HCT116 (cell line): ENCODE measurements around the gene PRKCZ. TPM values are rescaled to one million over a fixed set of nuclear protein-coding genes. Genes with fewer than 3 reads are reported as not detected.

Experiments
- ATAC-seq: fragments of 200-7000 bp; cut with Tn5 transposase; 2 replicates; pipeline ENCODE4 v1.9.1; 2020; ENCODE audit warnings: mild to moderate bottlenecking, moderate library complexity
- BruUV-seq: library from RNA; stranded (reverse); fragments of 400-500 nt; replicated peaks from 2 replicates; lab custom pipeline; 2021; lab: Mats Ljungman, UMichigan
- CTCF ChIA-PET: fragments of 300-600 bp; sonication (Branson Sonifier 250); formaldehyde crosslinking; loops from one replicate; lab custom pipeline; 2021; ENCODE audit warnings: antibody characterized with exemption; lab: Charles Lee
- POLR2A ChIA-PET: fragments of 300-600, 350-600 bp; sonication (Branson Sonifier 250); formaldehyde crosslinking; loops from one replicate; lab custom pipeline; 2021; ENCODE audit warnings: antibody characterized with exemption; lab: Charles Lee
- RAD21 ChIA-PET, 2 experiments: fragments of 300-600 bp; sonication (Branson Sonifier 250); formaldehyde crosslinking; loops; one replicate each; lab custom pipeline; 2023; ENCODE audit warnings: low total read pairs in 2 of 2; ENCODE audit not compliant: uncharacterized antibody in 2 of 2, unreplicated experiment in 2 of 2, low non-redundant PET in 1 of 2; lab: Charles Lee
- DNase-seq: peaks from one replicate; pipeline ENCODE4 v3.0.0-alpha.2; 2010; ENCODE audit warnings: low read depth, low spot score
- H2AFZ ChIP-seq: fragments of 200-600 bp; shearing (Covaris generic), sonication (generic); 2 replicates; pipeline ENCODE4 v1.6.1; 2017; ENCODE audit warnings: low read depth, mixed run types, mixed read lengths, antibody characterized with exemption, low read length; ENCODE audit not compliant: poor library complexity, severe bottlenecking
- H3K27ac ChIP-seq: 2 replicates; pipeline ENCODE4 v1.5.1; 2012; ENCODE audit warnings: low read depth, low read length
- H3K27me3 ChIP-seq: fragments of 200-600 bp; sonication (generic); 2 replicates; pipeline ENCODE4 v1.6.1; 2016; ENCODE audit warnings: mixed run types, low read length, mixed read lengths; ENCODE audit not compliant: insufficient read depth
- H3K36me3 ChIP-seq, 2 experiments: fragments of 200-500 bp in 1 of 2; fragments of 200-600 bp in 1 of 2; sonication (Bioruptor generic) in 1 of 2; sonication (generic) in 1 of 2; 2 replicates each; pipeline versions ENCODE4 v1.5.1 to v1.6.1; 2014 to 2016; ENCODE audit warnings: low read length in 2 of 2, inconsistent platforms in 1 of 2, mixed read lengths in 1 of 2, mixed run types in 1 of 2; ENCODE audit not compliant: insufficient read depth in 2 of 2, control insufficient read depth in 1 of 2
- H3K4me1 ChIP-seq, 2 experiments: fragments of 200-600 bp in 1 of 2; sonication (generic) in 1 of 2; 2 replicates each; pipeline versions ENCODE4 v1.5.1 to v1.6.1; 2012 to 2017; ENCODE audit warnings: low read length in 2 of 2, inconsistent platforms in 1 of 2, mild to moderate bottlenecking in 1 of 2, mixed read lengths in 1 of 2, mixed run types in 1 of 2, moderate library complexity in 1 of 2; ENCODE audit not compliant: insufficient read depth in 2 of 2, control insufficient read depth in 1 of 2
- H3K4me2 ChIP-seq: fragments of 200-600 bp; sonication (generic); 2 replicates; pipeline ENCODE4 v1.6.1; 2017; ENCODE audit warnings: mixed run types, low read length, mixed read lengths
- H3K4me3 ChIP-seq, 2 experiments: fragments of 200-600 bp in 1 of 2; sonication (generic) in 1 of 2; replicated peaks in 1 of 2; 2 replicates each; pipeline ENCODE4 v1.5.1; 2011 to 2016; ENCODE audit warnings: low read length in 2 of 2, control low read depth in 1 of 2, low read depth in 1 of 2, mild to moderate bottlenecking in 1 of 2, mixed read lengths in 1 of 2, mixed run types in 1 of 2
- H3K79me2 ChIP-seq: fragments of 200-600 bp; sonication (generic); 2 replicates; pipeline ENCODE4 v1.6.1; 2017; ENCODE audit warnings: mild to moderate bottlenecking, mixed run types, low read length, moderate library complexity, mixed read lengths; ENCODE audit not compliant: insufficient read depth
- H3K9ac ChIP-seq: fragments of 200-600 bp; sonication (generic); 2 replicates; pipeline ENCODE4 v1.6.1; 2016; ENCODE audit warnings: low read length, mixed read lengths
- H3K9me2 ChIP-seq: fragments of 200-600 bp; sonication (generic), shearing (Covaris generic); 2 replicates; pipeline ENCODE4 v1.6.1; 2017; ENCODE audit warnings: mixed run types, mild to moderate bottlenecking, moderate library complexity; ENCODE audit not compliant: insufficient read depth
- H3K9me3 ChIP-seq, 2 experiments: fragments of 200-500 bp in 1 of 2; fragments of 200-600 bp in 1 of 2; sonication (Bioruptor generic) in 1 of 2; sonication (generic) in 1 of 2; 2 replicates each; pipeline ENCODE4 v1.6.1; 2014 to 2017; ENCODE audit warnings: low read length in 2 of 2, mixed read lengths in 2 of 2, inconsistent platforms in 1 of 2, low read depth in 1 of 2, mild to moderate bottlenecking in 1 of 2, mixed run types in 1 of 2, moderate library complexity in 1 of 2; ENCODE audit not compliant: control insufficient read depth in 1 of 2, insufficient read depth in 1 of 2
- H4K20me1 ChIP-seq: fragments of 200-600 bp; sonication (generic), shearing (Covaris generic); 2 replicates; pipeline ENCODE4 v1.6.1; 2017; ENCODE audit warnings: mixed run types, mild to moderate bottlenecking, moderate library complexity; ENCODE audit not compliant: insufficient read depth
- CBX3 ChIP-seq: IDR thresholded peaks from 2 replicates; pipeline ENCODE4 v1.6.1; 2012; ENCODE audit warnings: low read depth
- CEBPB ChIP-seq: IDR thresholded peaks from 2 replicates; pipeline ENCODE4 v1.6.1; 2012; ENCODE audit warnings: low read depth
- CTCF ChIP-seq, 3 experiments: fragments of 200-600 bp in 1 of 3; sonication (generic) in 1 of 3; IDR thresholded peaks in 2 of 3; conservative IDR thresholded peaks in 1 of 3; 2 replicates each; pipeline ENCODE4 v1.5.1; 2012 to 2017; ENCODE audit warnings: low read depth in 2 of 3, low read length in 2 of 3, antibody characterized with exemption in 1 of 3, borderline replicate concordance in 1 of 3, control low read depth in 1 of 3, mild to moderate bottlenecking in 1 of 3, mixed read lengths in 1 of 3, mixed run types in 1 of 3, moderate library complexity in 1 of 3; ENCODE audit not compliant: insufficient read depth in 1 of 3
- EGR1 ChIP-seq: IDR thresholded peaks from 2 replicates; pipeline ENCODE4 v1.6.1; 2012; ENCODE audit warnings: low read depth
- ELF1 ChIP-seq: IDR thresholded peaks from 2 replicates; pipeline ENCODE4 v1.6.1; 2012; ENCODE audit warnings: low read depth, borderline replicate concordance
- EZH2 ChIP-seq: fragments of 200-600 bp; sonication (generic); IDR thresholded peaks from 2 replicates; pipeline ENCODE4 v1.6.1; 2017; ENCODE audit warnings: antibody characterized with exemption, mixed run types
- FOSL1 ChIP-seq: IDR thresholded peaks from 2 replicates; pipeline ENCODE4 v1.6.1; 2012; ENCODE audit warnings: low read depth
- POLR2A ChIP-seq: IDR thresholded peaks from 2 replicates; pipeline ENCODE4 v1.7.0; 2011; ENCODE audit warnings: borderline replicate concordance; ENCODE audit not compliant: insufficient read depth, insufficient read length; ENCODE audit errors: extremely low read depth
- POLR2AphosphoS5 ChIP-seq: IDR thresholded peaks from 2 replicates; pipeline ENCODE4 v1.6.1; 2011; ENCODE audit warnings: mild to moderate bottlenecking, low read depth, low read length, moderate library complexity
- RAD21 ChIP-seq: IDR thresholded peaks from 2 replicates; pipeline ENCODE4 v1.6.1; 2012; ENCODE audit warnings: low read depth, mild to moderate bottlenecking
- SIN3A ChIP-seq: IDR thresholded peaks from 2 replicates; pipeline ENCODE4 v1.6.1; 2012; ENCODE audit warnings: low read depth
- SP1 ChIP-seq: IDR thresholded peaks from 2 replicates; pipeline ENCODE4 v1.6.1; 2012; ENCODE audit warnings: low read depth
- SRF ChIP-seq: IDR thresholded peaks from 2 replicates; pipeline ENCODE4 v1.6.1; 2012; ENCODE audit warnings: low read depth
- TCF7L2 ChIP-seq: IDR thresholded peaks from 2 replicates; pipeline ENCODE4 v1.7.0; 2011; ENCODE audit warnings: borderline replicate concordance, inconsistent platforms; ENCODE audit not compliant: insufficient read depth, insufficient read length; ENCODE audit errors: extremely low read depth
- YY1 ChIP-seq: IDR thresholded peaks from 2 replicates; pipeline ENCODE4 v1.6.1; 2011; ENCODE audit warnings: low read length, low read depth, moderate library complexity, mild to moderate bottlenecking; ENCODE audit not compliant: insufficient replicate concordance; ENCODE audit errors: extremely low read depth
- ZFX ChIP-seq: fragments of 450-650 bp; IDR thresholded peaks from 2 replicates; pipeline ENCODE4 v1.6.1; 2017
- ZNF274 ChIP-seq: fragments of 200-500 bp; sonication (Bioruptor generic); IDR thresholded peaks from 2 replicates; pipeline ENCODE4 v1.6.1; 2014; ENCODE audit warnings: mild to moderate bottlenecking, low read depth, low read length, inconsistent platforms
- intact Hi-C: fragments of 100-400 bp; cut with micrococcal nuclease; formaldehyde crosslinking; loops from 2 replicates; pipeline ENCODE4 v1.10.0; 2022
- total RNA-seq: library from RNA; stranded (reverse); gene quantifications from one replicate; pipeline ENCODE4 v1.2.1, GENCODE V29; 2021; ENCODE audit not compliant: unreplicated experiment
- TF ChIP-seq, protein P1 (sequence below): IDR thresholded peaks from 2 replicates; pipeline ENCODE4 v1.6.1; 2011; ENCODE audit warnings: mild to moderate bottlenecking, low read length, moderate library complexity; ENCODE audit not compliant: insufficient replicate concordance; ENCODE audit errors: extremely low read depth
- TF ChIP-seq, protein P2 (sequence below): IDR thresholded peaks from 2 replicates; pipeline ENCODE4 v1.6.1; 2012
- TF ChIP-seq, protein P3 (sequence below): IDR thresholded peaks from 2 replicates; pipeline ENCODE4 v1.6.1; 2012; ENCODE audit warnings: low read depth

The PRKCZ gene
- total RNA-seq, 1 experiment from 2014 or later, result 46.8 TPM

DNA sequence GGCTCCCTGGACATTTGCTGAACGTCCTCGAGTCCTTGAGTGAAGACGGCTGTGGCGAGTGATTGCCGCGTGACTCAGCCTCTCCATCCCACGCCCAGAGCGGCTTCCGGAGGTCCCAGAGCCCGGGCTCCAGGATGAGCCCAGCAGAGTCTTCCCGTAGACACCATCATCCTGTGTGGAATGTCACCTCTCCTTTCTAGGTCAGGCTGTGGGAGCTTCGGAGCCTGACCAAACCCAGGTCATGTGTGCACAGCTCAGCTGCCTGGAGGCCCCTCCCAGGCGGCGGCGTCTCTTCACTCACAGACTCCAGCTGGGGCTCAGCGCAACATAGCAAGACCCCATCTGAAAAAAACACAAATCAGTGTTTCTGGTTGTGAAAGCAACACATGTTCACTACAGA is 38.2 kb downstream of the PRKCZ start (continued):
- TF ChIP-seq FOSL1 (no peak), ZFX (no peak), ZNF274 (no peak)

DNA sequence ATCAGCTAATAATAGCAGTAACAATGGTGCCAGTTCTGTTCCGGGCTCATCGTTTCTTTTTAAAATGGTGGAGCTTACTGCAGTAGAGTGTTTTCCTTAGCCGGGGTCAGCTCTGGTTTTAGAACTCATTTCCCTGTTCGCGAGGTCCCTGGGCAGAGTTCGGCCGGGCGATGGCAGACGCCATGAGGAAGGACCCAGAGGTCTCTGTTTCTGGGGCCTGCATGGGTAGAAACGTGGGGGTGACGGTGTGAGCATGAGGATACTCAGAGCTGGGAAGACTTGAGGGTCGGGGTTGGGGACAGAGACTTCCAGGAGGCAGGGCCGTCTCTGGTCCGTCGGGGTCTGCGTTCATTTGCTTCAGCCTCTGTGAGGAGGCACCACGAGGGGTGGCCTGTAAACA is 38.8 kb downstream of the PRKCZ start:
- Histone ChIP-seq H3K4me1 (no peaks in the 10 kb centered on the region), H3K27ac (no peak overlapping the region), H3K27me3 (no peaks in the 10 kb centered on the region), H3K4me2 (no peak overlapping the region), H3K4me3 (no peak overlapping the region), H3K9me2 (no peaks in the 10 kb centered on the region), H3K79me2 (no peaks in the 10 kb centered on the region), H4K20me1 (no peaks in the 10 kb centered on the region), H2AFZ (no peak overlapping the region), H3K36me3 (no peaks in the 10 kb centered on the region), H3K9ac (no peak overlapping the region), H3K9me3 (no peaks in the 10 kb centered on the region)
- ChIA-PET CTCF (no interaction called here), POLR2A (no interaction called here), RAD21 (no interaction called here)
- TF ChIP-seq POLR2A (no peak), ZNF274 (no peak), POLR2AphosphoS5 (no peak), SIN3A (no peak), ZFX (no peak), SRF (no peak), FOSL1 (no peak), ELF1 (no peak), CBX3 (no peak), RAD21 (no peak), TCF7L2 (no peak), CEBPB (no peak), YY1 (no peak), EGR1 (no peak), CTCF (IDR thresholded peaks at IDR 0.05 in 2 of 3, conservative IDR thresholded peaks at IDR 0.05 in 1 of 3; ENCODE audit: borderline replicate concordance in 1 of 3, insufficient read depth in 1 of 3, low read depth in 2 of 3, low read length in 2 of 3) (no peak), SP1 (no peak), EZH2 (no peak)
- TF ChIP-seq, protein P1, sequence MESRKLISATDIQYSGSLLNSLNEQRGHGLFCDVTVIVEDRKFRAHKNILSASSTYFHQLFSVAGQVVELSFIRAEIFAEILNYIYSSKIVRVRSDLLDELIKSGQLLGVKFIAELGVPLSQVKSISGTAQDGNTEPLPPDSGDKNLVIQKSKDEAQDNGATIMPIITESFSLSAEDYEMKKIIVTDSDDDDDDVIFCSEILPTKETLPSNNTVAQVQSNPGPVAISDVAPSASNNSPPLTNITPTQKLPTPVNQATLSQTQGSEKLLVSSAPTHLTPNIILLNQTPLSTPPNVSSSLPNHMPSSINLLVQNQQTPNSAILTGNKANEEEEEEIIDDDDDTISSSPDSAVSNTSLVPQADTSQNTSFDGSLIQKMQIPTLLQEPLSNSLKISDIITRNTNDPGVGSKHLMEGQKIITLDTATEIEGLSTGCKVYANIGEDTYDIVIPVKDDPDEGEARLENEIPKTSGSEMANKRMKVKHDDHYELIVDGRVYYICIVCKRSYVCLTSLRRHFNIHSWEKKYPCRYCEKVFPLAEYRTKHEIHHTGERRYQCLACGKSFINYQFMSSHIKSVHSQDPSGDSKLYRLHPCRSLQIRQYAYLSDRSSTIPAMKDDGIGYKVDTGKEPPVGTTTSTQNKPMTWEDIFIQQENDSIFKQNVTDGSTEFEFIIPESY, result no peak
- TF ChIP-seq, protein P2, sequence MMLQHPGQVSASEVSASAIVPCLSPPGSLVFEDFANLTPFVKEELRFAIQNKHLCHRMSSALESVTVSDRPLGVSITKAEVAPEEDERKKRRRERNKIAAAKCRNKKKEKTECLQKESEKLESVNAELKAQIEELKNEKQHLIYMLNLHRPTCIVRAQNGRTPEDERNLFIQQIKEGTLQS, result no peak
- TF ChIP-seq, protein P3, sequence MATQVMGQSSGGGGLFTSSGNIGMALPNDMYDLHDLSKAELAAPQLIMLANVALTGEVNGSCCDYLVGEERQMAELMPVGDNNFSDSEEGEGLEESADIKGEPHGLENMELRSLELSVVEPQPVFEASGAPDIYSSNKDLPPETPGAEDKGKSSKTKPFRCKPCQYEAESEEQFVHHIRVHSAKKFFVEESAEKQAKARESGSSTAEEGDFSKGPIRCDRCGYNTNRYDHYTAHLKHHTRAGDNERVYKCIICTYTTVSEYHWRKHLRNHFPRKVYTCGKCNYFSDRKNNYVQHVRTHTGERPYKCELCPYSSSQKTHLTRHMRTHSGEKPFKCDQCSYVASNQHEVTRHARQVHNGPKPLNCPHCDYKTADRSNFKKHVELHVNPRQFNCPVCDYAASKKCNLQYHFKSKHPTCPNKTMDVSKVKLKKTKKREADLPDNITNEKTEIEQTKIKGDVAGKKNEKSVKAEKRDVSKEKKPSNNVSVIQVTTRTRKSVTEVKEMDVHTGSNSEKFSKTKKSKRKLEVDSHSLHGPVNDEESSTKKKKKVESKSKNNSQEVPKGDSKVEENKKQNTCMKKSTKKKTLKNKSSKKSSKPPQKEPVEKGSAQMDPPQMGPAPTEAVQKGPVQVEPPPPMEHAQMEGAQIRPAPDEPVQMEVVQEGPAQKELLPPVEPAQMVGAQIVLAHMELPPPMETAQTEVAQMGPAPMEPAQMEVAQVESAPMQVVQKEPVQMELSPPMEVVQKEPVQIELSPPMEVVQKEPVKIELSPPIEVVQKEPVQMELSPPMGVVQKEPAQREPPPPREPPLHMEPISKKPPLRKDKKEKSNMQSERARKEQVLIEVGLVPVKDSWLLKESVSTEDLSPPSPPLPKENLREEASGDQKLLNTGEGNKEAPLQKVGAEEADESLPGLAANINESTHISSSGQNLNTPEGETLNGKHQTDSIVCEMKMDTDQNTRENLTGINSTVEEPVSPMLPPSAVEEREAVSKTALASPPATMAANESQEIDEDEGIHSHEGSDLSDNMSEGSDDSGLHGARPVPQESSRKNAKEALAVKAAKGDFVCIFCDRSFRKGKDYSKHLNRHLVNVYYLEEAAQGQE, result no peak
- no TSS peak for BruUV-seq
- ATAC-seq (no peak), DNase-seq (no peak)
- intact Hi-C loops, result no loop called here
